HG02840 (cell line): Measurements from ENCODE around the gene ABL2.

Source experiments
- ATAC-seq: cut with Tn5 transposase; IDR thresholded peaks from one replicate; pipeline ENCODE4 v1.9.1; 2021; ENCODE audit warnings: mild to moderate bottlenecking, moderate library complexity, moderate number of reproducible peaks; ENCODE audit not compliant: unreplicated experiment, low FRiP score

ABL2 gene

GRCh38 chr1:179061360-179062282 lies 167.9 kb downstream of the ABL2 start:
- no peak for ATAC-seq

GRCh38 chr1:179058487-179059483 lies 170.7 kb downstream of the ABL2 start:
- no peak for ATAC-seq

GRCh38 chr1:179055937-179056336 lies 173.5 kb downstream of the ABL2 start:
- ATAC-seq: no peak

DNA sequence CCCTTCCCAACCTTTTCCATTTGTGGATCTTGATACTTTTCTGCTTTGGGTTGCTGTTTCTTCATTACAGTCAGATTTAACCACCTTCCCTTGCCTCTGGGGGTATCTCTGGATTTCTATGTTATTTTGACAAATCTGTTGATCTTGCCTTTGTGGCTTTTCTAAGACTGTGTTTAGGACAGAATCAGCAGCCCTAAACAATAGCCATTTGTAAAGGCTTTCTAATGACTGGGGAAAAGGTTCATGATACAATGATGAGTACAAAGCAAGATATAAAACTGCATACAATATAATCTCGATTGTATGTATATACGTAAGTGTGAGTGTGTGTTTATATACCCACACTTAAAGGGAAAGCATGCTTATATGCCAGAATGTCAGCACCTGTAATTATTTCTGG lies 176.0 kb downstream of the ABL2 start:
- no peak for ATAC-seq

GRCh38 chr1:179052776-179053175 lies 176.7 kb downstream of the ABL2 start:
- ATAC-seq: no peak
